Measurements from ENCODE around the gene TCP11X2. TPM values are rescaled to one million over a fixed set of nuclear protein-coding genes. Genes with fewer than 3 reads are reported as not detected.
"Not testable (repeated sequence)": the region's sequence is repeated elsewhere in the genome, so short reads cannot be mapped to it uniquely, and the experiment has no call there.

The TCP11X2 gene
- polyA plus RNA-seq (2013, experiment 1 of 2) = 2.9 TPM
- 2.9 TPM for polyA plus RNA-seq (2013, experiment 2 of 2)

GRCh38 chrX:102471762-102472220 is at the start of gene TCP11X2:
Gene TCP11X2 (minus strand): TSS chrX:102471812.
- H3K9me3 ChIP-seq (replicated peaks in 1 of 2; ENCODE audit: control insufficient read depth in 2 of 2, insufficient read depth in 1 of 2, low read depth in 1 of 2, low read length in 2 of 2); H3K79me1 ChIP-seq (ENCODE audit: low read depth, low read length); H3K4me2 ChIP-seq (ENCODE audit: insufficient read depth, low read length, poor library complexity, severe bottlenecking); H3K36me3 ChIP-seq (replicated peaks in 1 of 2; ENCODE audit: control insufficient read depth in 2 of 2, insufficient read depth in 2 of 2, low read length in 2 of 2); H4K91ac ChIP-seq (ENCODE audit: low read depth, low read length, poor library complexity); H2BK15ac ChIP-seq (ENCODE audit: low read length); H2BK12ac ChIP-seq (ENCODE audit: low read length); H3K27ac ChIP-seq (replicated peaks; ENCODE audit: low read length); H3K4me1 ChIP-seq (ENCODE audit: control insufficient read depth in 2 of 2, insufficient read depth in 1 of 2, low read depth in 1 of 2, low read length in 2 of 2); H3K4ac ChIP-seq (ENCODE audit: low read length); H3K23ac ChIP-seq (ENCODE audit: low read depth, low read length, poor library complexity); H4K8ac ChIP-seq (ENCODE audit: low read depth, low read length); H2AFZ ChIP-seq (ENCODE audit: low read length); H3K9ac ChIP-seq (ENCODE audit: low read depth, low read length, poor library complexity); H2BK5ac ChIP-seq (ENCODE audit: low read length); DNase-seq (ENCODE audit: low spot score); H2BK120ac ChIP-seq (ENCODE audit: low read depth, low read length); H2AK5ac ChIP-seq (ENCODE audit: low read depth, low read length); H3K4me3 ChIP-seq (ENCODE audit: low read length in 2 of 2); H3K18ac ChIP-seq (ENCODE audit: low read length); H3K27me3 ChIP-seq (ENCODE audit: control insufficient read depth in 3 of 3, insufficient read depth in 3 of 3, low read depth in 1 of 3, low read length in 3 of 3); H3K14ac ChIP-seq (ENCODE audit: low read length): not testable (repeated sequence)
- WGBS, 2 donors (ENCODE audit: extremely low coverage in 2 of 2, insufficient read length in 2 of 2, insufficient replicate concordance in 1 of 2) = no CpG with 5 or more reads among the region's 17 CpGs

GRCh38 chrX:102517326-102517725 is 45.7 kb upstream of the TCP11X2 start:
- no peak overlapping the region for H4K8ac ChIP-seq (ENCODE audit: low read depth, low read length)
- H3K36me3 ChIP-seq (replicated peaks in 1 of 2; ENCODE audit: control insufficient read depth in 2 of 2, insufficient read depth in 2 of 2, low read length in 2 of 2) = peaks cover 4 to 26% of the 10 kb centered on the region in 2 donors
- H2BK5ac ChIP-seq (ENCODE audit: low read length) = no peak overlapping the region
- H4K91ac ChIP-seq (ENCODE audit: low read depth, low read length, poor library complexity) = no peak overlapping the region
- peaks cover 0 to 3% of the 10 kb centered on the region in 2 donors for H3K4me1 ChIP-seq (ENCODE audit: control insufficient read depth in 2 of 2, insufficient read depth in 1 of 2, low read depth in 1 of 2, low read length in 2 of 2)
- H2BK12ac ChIP-seq (ENCODE audit: low read length) = no peak overlapping the region
- no peak overlapping the region for H3K23ac ChIP-seq (ENCODE audit: low read depth, low read length, poor library complexity)
- peak overlapping the region; percentile 87 for H2AFZ ChIP-seq (ENCODE audit: low read length)
- no peak overlapping the region for H2BK15ac ChIP-seq (ENCODE audit: low read length)
- H3K4me3 ChIP-seq (ENCODE audit: low read length in 2 of 2) = no peak overlapping the region
- peaks cover 3% of the 10 kb centered on the region for H3K79me1 ChIP-seq (ENCODE audit: low read depth, low read length)
- DNase-seq (ENCODE audit: low spot score) = no peak
- no peak overlapping the region for H3K9ac ChIP-seq (ENCODE audit: low read depth, low read length, poor library complexity)
- no peak overlapping the region for H3K18ac ChIP-seq (ENCODE audit: low read length)
- no peak overlapping the region for H2AK5ac ChIP-seq (ENCODE audit: low read depth, low read length)
- H3K9me3 ChIP-seq (replicated peaks in 1 of 2; ENCODE audit: control insufficient read depth in 2 of 2, insufficient read depth in 1 of 2, low read depth in 1 of 2, low read length in 2 of 2) = no peaks in the 10 kb centered on the region
- H2BK120ac ChIP-seq (ENCODE audit: low read depth, low read length) = no peak overlapping the region
- no CpG with 5 or more reads among the region's 7 CpGs for WGBS, 2 donors (ENCODE audit: extremely low coverage in 2 of 2, insufficient read length in 2 of 2, insufficient replicate concordance in 1 of 2)
- no peaks in the 10 kb centered on the region for H3K27me3 ChIP-seq (ENCODE audit: control insufficient read depth in 3 of 3, insufficient read depth in 3 of 3, low read depth in 1 of 3, low read length in 3 of 3)
- no peak overlapping the region for H3K27ac ChIP-seq (replicated peaks; ENCODE audit: low read length)
- no peak overlapping the region for H3K14ac ChIP-seq (ENCODE audit: low read length)
- no peak overlapping the region for H3K4ac ChIP-seq (ENCODE audit: low read length)
- no peak overlapping the region for H3K4me2 ChIP-seq (ENCODE audit: insufficient read depth, low read length, poor library complexity, severe bottlenecking)

DNA sequence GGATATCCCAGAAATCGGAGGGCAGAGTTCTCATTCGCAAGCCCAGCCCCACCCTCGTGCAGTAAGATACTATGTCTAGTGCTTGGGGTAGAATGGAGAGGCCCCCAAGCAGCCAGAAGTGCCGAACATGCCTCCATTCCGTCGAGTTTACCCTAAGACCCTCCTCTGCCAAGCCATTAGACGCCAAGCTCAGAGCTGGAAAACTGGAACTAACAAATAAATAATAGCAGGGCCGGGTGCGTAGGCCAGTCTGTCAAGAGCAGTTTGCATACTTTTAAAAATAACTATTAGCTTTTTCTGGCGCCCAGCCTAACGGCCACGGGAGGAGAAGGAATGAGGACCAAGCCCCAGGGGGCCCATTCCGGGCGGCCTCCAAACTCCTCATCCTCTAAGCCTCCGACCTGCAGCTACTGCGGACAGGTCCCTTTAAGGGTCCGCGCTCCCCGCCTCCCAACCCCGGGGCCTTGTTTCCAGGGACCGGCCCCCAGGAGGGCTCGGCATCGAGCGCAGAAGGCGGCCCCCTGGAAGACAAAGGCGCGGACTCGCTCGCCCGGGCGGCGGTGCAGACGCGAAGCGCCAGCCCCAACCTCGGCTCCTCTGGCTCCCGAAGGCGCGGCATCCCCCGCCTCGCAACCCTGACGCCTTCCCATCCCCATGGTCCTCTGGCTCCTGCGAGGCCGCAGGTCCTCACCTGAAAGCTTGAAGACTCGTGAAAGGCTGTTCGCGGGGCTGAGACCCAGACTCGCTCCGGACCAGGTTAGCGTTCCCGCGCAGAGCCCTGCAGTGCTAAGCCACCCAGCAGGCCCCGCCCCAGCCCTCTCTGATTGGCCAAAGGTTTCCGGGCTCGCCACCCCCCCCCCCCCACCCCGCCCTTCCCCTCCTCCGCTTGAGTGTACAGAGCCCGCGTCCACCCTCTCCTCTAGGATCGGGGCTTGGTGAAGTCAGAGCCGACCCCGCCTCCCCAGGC is 44.6 kb upstream of the TCP11X2 start, which contains the start of gene TMSB15A:
Gene TMSB15A, minus strand, starts transcription at position 765 of the 967 bp plus-strand sequence.
- no peak within 1 kb of the TSS for H3K4ac ChIP-seq (ENCODE audit: low read length)
- H3K14ac ChIP-seq (ENCODE audit: low read length) = no peak within 1 kb of the TSS
- DNase-seq (ENCODE audit: low spot score) = peak; percentile 58
- no peak within 1 kb of the TSS for H2BK120ac ChIP-seq (ENCODE audit: low read depth, low read length)
- H3K4me2 ChIP-seq (ENCODE audit: insufficient read depth, low read length, poor library complexity, severe bottlenecking) = peak within 1 kb of the TSS; percentile 62
- peaks cover 5% of the 10 kb centered on the region for H3K79me1 ChIP-seq (ENCODE audit: low read depth, low read length)
- H3K27me3 ChIP-seq (ENCODE audit: control insufficient read depth in 3 of 3, insufficient read depth in 3 of 3, low read depth in 1 of 3, low read length in 3 of 3) = no peaks in the 10 kb centered on the region
- WGBS, 2 donors (ENCODE audit: extremely low coverage in 2 of 2, insufficient read length in 2 of 2, insufficient replicate concordance in 1 of 2) = no CpG with 5 or more reads among the region's 62 CpGs
- peak within 1 kb of the TSS; percentile 90 for H3K9ac ChIP-seq (ENCODE audit: low read depth, low read length, poor library complexity)
- peaks cover 0 to 3% of the 10 kb centered on the region in 2 donors for H3K4me1 ChIP-seq (ENCODE audit: control insufficient read depth in 2 of 2, insufficient read depth in 1 of 2, low read depth in 1 of 2, low read length in 2 of 2)
- no peak within 1 kb of the TSS for H2AK5ac ChIP-seq (ENCODE audit: low read depth, low read length)
- no peak within 1 kb of the TSS for H2BK12ac ChIP-seq (ENCODE audit: low read length)
- H3K18ac ChIP-seq (ENCODE audit: low read length) = peak within 1 kb of the TSS; percentile 91
- H2AFZ ChIP-seq (ENCODE audit: low read length) = peak within 1 kb of the TSS; percentile 93
- H4K8ac ChIP-seq (ENCODE audit: low read depth, low read length) = peak within 1 kb of the TSS; percentile 43
- peak within 1 kb of the TSS; percentile 84 for H3K27ac ChIP-seq (replicated peaks; ENCODE audit: low read length)
- H2BK15ac ChIP-seq (ENCODE audit: low read length) = no peak within 1 kb of the TSS
- no peak within 1 kb of the TSS for H4K91ac ChIP-seq (ENCODE audit: low read depth, low read length, poor library complexity)
- no peak within 1 kb of the TSS for H2BK5ac ChIP-seq (ENCODE audit: low read length)
- H3K23ac ChIP-seq (ENCODE audit: low read depth, low read length, poor library complexity) = no peak within 1 kb of the TSS
- H3K9me3 ChIP-seq (replicated peaks in 1 of 2; ENCODE audit: control insufficient read depth in 2 of 2, insufficient read depth in 1 of 2, low read depth in 1 of 2, low read length in 2 of 2) = no peaks in the 10 kb centered on the region
- peak within 1 kb of the TSS; percentile 79 to 91 for H3K4me3 ChIP-seq (ENCODE audit: low read length in 2 of 2)
- H3K36me3 ChIP-seq (replicated peaks in 1 of 2; ENCODE audit: control insufficient read depth in 2 of 2, insufficient read depth in 2 of 2, low read length in 2 of 2) = peaks cover 8 to 32% of the 10 kb centered on the region in 2 donors

DNA sequence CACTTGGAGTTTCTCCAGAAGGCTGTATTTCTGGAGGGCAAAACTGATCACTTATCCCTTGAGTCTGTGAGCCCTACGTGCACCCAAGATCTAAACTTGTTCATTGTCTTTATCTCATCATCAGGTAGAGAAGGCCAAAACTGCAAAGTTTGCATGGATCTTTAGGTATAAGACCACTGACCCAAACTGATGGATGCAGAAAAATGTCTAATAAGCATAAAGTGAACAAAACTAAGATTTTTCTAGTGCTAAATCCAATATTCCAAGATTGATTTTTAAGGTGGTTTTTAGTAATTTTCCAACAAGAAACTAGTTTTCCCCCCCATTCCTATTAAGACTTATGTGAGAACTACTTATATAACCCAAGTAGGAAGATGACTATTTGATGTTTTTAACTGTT is 42.9 kb upstream of the TCP11X2 start:
- no peak overlapping the region for H2BK120ac ChIP-seq (ENCODE audit: low read depth, low read length)
- no peak overlapping the region for H2BK15ac ChIP-seq (ENCODE audit: low read length)
- H3K4ac ChIP-seq (ENCODE audit: low read length) = no peak overlapping the region
- no peak for DNase-seq (ENCODE audit: low spot score)
- H3K4me1 ChIP-seq (ENCODE audit: control insufficient read depth in 2 of 2, insufficient read depth in 1 of 2, low read depth in 1 of 2, low read length in 2 of 2) = peaks cover 0 to 3% of the 10 kb centered on the region in 2 donors
- H2BK12ac ChIP-seq (ENCODE audit: low read length) = no peak overlapping the region
- no peak overlapping the region for H2AFZ ChIP-seq (ENCODE audit: low read length)
- H3K4me2 ChIP-seq (ENCODE audit: insufficient read depth, low read length, poor library complexity, severe bottlenecking) = no peak overlapping the region
- no peak overlapping the region for H3K23ac ChIP-seq (ENCODE audit: low read depth, low read length, poor library complexity)
- no peak overlapping the region for H2AK5ac ChIP-seq (ENCODE audit: low read depth, low read length)
- no peak overlapping the region for H3K27ac ChIP-seq (replicated peaks; ENCODE audit: low read length)
- no peak overlapping the region for H2BK5ac ChIP-seq (ENCODE audit: low read length)
- no peak overlapping the region for H4K91ac ChIP-seq (ENCODE audit: low read depth, low read length, poor library complexity)
- H3K9me3 ChIP-seq (replicated peaks in 1 of 2; ENCODE audit: control insufficient read depth in 2 of 2, insufficient read depth in 1 of 2, low read depth in 1 of 2, low read length in 2 of 2) = no peaks in the 10 kb centered on the region
- peaks cover 5% of the 10 kb centered on the region for H3K79me1 ChIP-seq (ENCODE audit: low read depth, low read length)
- no peak overlapping the region for H4K8ac ChIP-seq (ENCODE audit: low read depth, low read length)
- no peak overlapping the region for H3K9ac ChIP-seq (ENCODE audit: low read depth, low read length, poor library complexity)
- peaks cover 8 to 32% of the 10 kb centered on the region in 2 donors for H3K36me3 ChIP-seq (replicated peaks in 1 of 2; ENCODE audit: control insufficient read depth in 2 of 2, insufficient read depth in 2 of 2, low read length in 2 of 2)
- no peak overlapping the region for H3K14ac ChIP-seq (ENCODE audit: low read length)
- H3K18ac ChIP-seq (ENCODE audit: low read length) = no peak overlapping the region
- WGBS, 2 donors (ENCODE audit: extremely low coverage in 2 of 2, insufficient read length in 2 of 2, insufficient replicate concordance in 1 of 2) = no CpG with 5 or more reads among the region's 1 CpG
- no peaks in the 10 kb centered on the region for H3K27me3 ChIP-seq (ENCODE audit: control insufficient read depth in 3 of 3, insufficient read depth in 3 of 3, low read depth in 1 of 3, low read length in 3 of 3)
- no peak overlapping the region for H3K4me3 ChIP-seq (ENCODE audit: low read length in 2 of 2)

Measured in neuronal stem cell (in vitro differentiated cells).